Measurements from ENCODE around the gene C6orf47. TPM values are rescaled to one million over a fixed set of nuclear protein-coding genes. Genes with fewer than 3 reads are reported as not detected.

The C6orf47 gene
- total and polyA plus RNA-seq, 2 of the 8 experiments (the other 6 are each of a cell fraction or from before 2014, with no cell fraction given) = 4.7 to 14.6 TPM

DNA sequence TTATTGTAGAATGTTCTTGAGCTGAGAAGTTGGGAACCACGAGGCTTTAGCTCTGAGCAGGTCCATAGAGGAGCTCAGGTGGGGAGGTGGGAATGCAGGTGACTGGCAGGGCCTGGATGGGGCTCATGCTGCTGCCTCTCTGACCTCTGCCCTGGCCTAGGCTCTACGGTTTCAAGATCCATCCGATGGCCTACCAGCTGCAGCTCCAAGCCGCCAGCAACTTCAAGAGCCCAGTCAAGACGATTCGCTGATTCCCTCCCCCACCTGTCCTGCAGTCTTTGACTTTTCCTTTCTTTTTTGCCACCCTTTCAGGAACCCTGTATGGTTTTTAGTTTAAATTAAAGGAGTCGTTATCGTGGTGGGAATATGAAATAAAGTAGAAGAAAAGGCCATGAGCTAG, 9.1 kb upstream of the C6orf47 start, which contains the start of gene LY6G5B (continued):
- TF ChIP-seq RBBP5 (IDR thresholded peaks at IDR 0.05; ENCODE audit: borderline replicate concordance, low read depth, low read length) (no peak), CBX8 (IDR thresholded peaks at IDR 0.05; ENCODE audit: borderline replicate concordance, low read depth, low read length) (no peak), JUN (IDR thresholded peaks at IDR 0.05; ENCODE audit: low read depth, low read length) (no peak)
